Measurements from ENCODE around the gene KITLG.

DNA sequence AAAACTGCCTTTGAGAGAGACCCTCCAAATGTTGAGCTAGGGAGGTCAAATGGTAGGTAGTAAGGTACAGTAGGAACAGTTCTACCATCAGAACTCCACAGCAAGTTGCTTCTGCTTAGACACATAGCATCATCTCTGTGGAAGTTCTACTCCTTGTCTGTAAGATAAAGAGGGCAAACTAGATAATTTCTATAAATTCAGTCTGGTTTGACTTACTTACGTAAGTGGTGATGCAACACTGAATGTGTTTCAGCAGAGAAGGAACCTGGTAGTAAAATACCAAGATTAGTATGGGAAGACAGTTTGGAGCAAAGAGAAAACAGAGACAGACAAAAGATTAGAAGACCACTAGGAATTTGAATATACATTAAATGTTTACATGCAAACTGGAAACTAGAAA lies 42.0 kb downstream of the KITLG start:
- no peak for TF ChIP-seq CTCF (IDR thresholded peaks at IDR 0.05)
- no peak for TF ChIP-seq POLR2A (IDR thresholded peaks at IDR 0.05)
